SJCRH30 (cell line): ENCODE data around the gene RBM23. TPM values are rescaled to one million over a fixed set of nuclear protein-coding genes. Genes with fewer than 3 reads are reported as not detected.
"Not testable (repeated sequence)": the region's sequence is repeated elsewhere in the genome, so short reads cannot be mapped to it uniquely, and the experiment has no call there.

Experiments used
- DNase-seq, 2 experiments: peaks; one replicate each; pipeline ENCODE4 v3.0.0-alpha.2; 2015 to 2020
- H3K27ac ChIP-seq: fragments of 250-450 bp; sonication (Bioruptor Pico); 2 replicates; pipeline ENCODE4 v1.5.1; 2020; ENCODE audit warnings: mild to moderate bottlenecking, moderate library complexity
- H3K27me3 ChIP-seq: fragments of 250-450 bp; sonication (Bioruptor Pico); 2 replicates; pipeline ENCODE4 v1.5.1; 2020; ENCODE audit warnings: mild to moderate bottlenecking, moderate library complexity
- H3K36me3 ChIP-seq: fragments of 250-450 bp; sonication (Bioruptor Pico); 2 replicates; pipeline ENCODE4 v1.5.1; 2020; ENCODE audit warnings: mild to moderate bottlenecking, moderate library complexity
- H3K4me1 ChIP-seq: fragments of 250-450 bp; sonication (Bioruptor Pico); 2 replicates; pipeline ENCODE4 v1.5.1; 2020; ENCODE audit warnings: mild to moderate bottlenecking, moderate library complexity
- H3K4me3 ChIP-seq: fragments of 250-450 bp; sonication (Bioruptor Pico); 2 replicates; pipeline ENCODE4 v1.5.1; 2020; ENCODE audit warnings: mild to moderate bottlenecking, moderate library complexity
- H3K9me3 ChIP-seq: fragments of 250-450 bp; sonication (Bioruptor Pico); replicated peaks from 2 replicates; pipeline ENCODE4 v1.5.1; 2020; ENCODE audit warnings: mild to moderate bottlenecking, moderate library complexity
- total RNA-seq: library from RNA; depleted of rRNA; stranded (reverse); fragments of >200 nt; shearing (Covaris generic); gene quantifications from 2 replicates; pipeline ENCODE4 v1.2.3, GENCODE V29; 2014

The RBM23 gene
- total RNA-seq, 1 experiment from 2014 or later: 83.8 TPM

DNA sequence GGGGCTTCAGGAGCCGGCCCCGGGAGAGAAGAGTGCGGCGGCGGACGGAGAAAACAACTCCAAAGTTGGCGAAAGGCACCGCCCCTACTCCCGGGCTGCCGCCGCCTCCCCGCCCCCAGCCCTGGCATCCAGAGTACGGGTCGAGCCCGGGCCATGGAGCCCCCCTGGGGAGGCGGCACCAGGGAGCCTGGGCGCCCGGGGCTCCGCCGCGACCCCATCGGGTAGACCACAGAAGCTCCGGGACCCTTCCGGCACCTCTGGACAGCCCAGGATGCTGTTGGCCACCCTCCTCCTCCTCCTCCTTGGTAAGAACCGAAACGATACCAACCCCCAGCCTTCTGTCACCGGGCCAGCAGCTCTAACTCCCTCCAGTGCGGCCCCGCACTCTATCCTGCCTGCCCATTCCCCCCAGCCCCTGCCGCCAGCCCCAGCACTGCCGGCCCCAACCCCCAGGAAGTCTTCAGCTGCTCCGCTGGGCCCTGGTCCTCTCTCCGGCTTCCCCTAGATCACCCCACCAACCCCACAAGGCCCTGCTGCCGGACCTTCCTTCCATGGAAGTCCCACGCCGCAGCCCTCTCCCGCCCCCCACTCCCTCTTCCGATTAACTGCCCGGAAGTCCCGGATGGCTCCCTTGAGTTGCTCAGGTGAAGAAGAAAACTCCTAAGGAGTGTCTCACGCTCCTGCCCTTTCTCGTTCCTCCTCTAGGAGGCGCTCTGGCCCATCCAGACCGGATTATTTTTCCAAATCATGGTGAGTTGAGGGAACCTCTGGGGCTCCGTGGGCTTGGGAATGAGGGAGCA lies 46.7 kb downstream of the RBM23 start:
- Histone ChIP-seq H3K27ac (peak overlapping the region; percentile 3; the same call in 1 of the 2 replicates), H3K36me3 (no peaks in the 10 kb centered on the region), H3K4me3 (peak overlapping the region; percentile 71), H3K27me3 (no peaks in the 10 kb centered on the region), H3K9me3 (no peaks in the 10 kb centered on the region), H3K4me1 (peaks cover 4% of the 10 kb centered on the region; the same call in 1 of the 2 replicates)
- peak; percentile 78 to 94 for DNase-seq

DNA sequence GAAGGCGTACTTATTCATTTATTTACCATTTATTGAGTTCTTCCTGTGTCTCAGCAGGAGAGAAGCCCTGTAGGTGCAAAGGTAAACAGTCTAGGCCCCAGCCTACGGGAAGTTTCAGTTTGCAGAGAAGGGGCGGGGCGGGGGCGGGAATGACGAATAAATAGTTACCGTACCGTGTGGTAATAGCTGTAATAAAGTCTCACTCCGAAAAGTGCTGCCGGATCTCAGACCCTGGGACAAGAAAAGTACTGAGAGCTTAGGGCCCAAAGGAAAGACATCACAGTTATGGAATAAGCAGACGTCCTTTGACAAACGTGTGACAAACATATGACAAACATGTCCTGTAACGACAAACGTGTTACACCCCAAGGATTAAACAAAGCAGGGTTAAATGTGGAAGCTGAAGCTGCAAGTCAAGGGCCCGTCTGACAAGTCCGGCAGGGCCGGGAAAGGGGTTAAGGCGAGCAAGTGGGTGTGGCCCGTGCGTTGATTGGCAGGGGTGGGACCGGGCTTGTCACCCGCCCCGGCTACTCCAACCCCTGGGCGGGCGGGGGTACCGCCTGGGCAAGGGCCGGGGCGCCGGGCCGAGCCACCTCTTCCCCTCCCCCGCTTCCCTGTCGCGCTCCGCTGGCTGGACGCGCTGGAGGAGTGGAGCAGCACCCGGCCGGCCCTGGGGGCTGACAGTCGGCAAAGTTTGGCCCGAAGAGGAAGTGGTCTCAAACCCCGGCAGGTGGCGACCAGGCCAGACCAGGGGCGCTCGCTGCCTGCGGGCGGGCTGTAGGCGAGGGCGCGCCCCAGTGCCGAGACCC lies 47.5 kb downstream of the RBM23 start, which contains the start of gene LRP10:
Gene LRP10, plus strand, starts transcription at position 517 of the 809 bp plus-strand sequence. CDS start 564 bp downstream, outside the sequence.
- no peaks in the 10 kb centered on the region for H3K9me3 ChIP-seq
- peaks cover 4% of the 10 kb centered on the region; the same call in 1 of the 2 replicates for H3K4me1 ChIP-seq
- no peaks in the 10 kb centered on the region for H3K36me3 ChIP-seq
- H3K4me3 ChIP-seq: peak within 1 kb of the TSS; percentile 71
- peak within 1 kb of the TSS; percentile 3; the same call in 1 of the 2 replicates for H3K27ac ChIP-seq
- DNase-seq: peak; percentile 87 to 88
- no peaks in the 10 kb centered on the region for H3K27me3 ChIP-seq

DNA sequence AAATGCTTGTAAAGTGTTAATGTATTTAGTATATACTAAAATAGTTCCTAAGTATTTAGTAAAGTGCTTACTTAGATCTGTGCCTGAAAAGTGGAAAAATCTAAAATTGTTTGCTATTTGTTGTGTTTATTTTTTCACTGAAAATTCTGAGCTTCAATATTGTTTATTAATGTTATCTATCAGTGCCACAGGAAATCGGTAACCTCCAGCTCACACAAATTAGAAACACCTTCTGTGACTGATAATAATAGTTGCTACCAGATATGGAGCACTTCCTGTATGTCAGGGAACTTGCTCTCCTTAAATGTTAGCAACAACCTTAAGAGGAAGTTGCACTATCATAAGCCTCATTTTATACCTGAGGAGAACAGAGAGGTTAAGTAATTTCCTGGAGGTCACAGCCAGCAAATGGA lies 48.1 kb downstream of the RBM23 start:
- Histone ChIP-seq H3K36me3 (no peaks in the 10 kb centered on the region), H3K9me3 (no peaks in the 10 kb centered on the region), H3K27ac (no peak overlapping the region), H3K27me3 (no peaks in the 10 kb centered on the region), H3K4me1 (peaks cover 4% of the 10 kb centered on the region; the same call in 1 of the 2 replicates), H3K4me3 (peak overlapping the region; percentile 71)
- no peak for DNase-seq

DNA sequence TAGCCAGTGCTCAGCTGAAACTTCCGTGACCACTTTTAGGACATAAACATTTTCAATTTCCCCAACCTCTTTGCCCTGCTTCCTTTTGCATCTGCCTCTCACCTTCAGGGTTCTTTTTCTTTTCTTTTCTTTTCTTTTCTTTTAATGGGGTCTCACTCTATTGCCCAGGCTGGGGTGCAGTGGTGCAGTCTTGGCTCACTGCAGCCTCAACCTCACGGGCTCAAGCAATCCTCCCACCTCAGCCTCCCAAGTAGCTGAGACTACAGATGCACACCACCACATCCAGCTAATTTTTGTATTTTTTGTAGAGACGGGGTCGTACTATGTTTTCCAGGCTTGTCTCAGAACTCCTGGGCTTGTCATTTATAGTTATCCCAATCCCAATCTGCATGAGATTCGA lies 52.1 kb downstream of the RBM23 start:
- Histone ChIP-seq H3K9me3 (no peaks in the 10 kb centered on the region), H3K27me3 (no peaks in the 10 kb centered on the region), H3K4me1 (0 out of 2 replicates have a peak, but pooled peaks cover 4% of the 10 kb centered on the region), H3K4me3 (no peak overlapping the region), H3K36me3 (no peaks in the 10 kb centered on the region), H3K27ac (no peak overlapping the region)
- DNase-seq: no peak

DNA sequence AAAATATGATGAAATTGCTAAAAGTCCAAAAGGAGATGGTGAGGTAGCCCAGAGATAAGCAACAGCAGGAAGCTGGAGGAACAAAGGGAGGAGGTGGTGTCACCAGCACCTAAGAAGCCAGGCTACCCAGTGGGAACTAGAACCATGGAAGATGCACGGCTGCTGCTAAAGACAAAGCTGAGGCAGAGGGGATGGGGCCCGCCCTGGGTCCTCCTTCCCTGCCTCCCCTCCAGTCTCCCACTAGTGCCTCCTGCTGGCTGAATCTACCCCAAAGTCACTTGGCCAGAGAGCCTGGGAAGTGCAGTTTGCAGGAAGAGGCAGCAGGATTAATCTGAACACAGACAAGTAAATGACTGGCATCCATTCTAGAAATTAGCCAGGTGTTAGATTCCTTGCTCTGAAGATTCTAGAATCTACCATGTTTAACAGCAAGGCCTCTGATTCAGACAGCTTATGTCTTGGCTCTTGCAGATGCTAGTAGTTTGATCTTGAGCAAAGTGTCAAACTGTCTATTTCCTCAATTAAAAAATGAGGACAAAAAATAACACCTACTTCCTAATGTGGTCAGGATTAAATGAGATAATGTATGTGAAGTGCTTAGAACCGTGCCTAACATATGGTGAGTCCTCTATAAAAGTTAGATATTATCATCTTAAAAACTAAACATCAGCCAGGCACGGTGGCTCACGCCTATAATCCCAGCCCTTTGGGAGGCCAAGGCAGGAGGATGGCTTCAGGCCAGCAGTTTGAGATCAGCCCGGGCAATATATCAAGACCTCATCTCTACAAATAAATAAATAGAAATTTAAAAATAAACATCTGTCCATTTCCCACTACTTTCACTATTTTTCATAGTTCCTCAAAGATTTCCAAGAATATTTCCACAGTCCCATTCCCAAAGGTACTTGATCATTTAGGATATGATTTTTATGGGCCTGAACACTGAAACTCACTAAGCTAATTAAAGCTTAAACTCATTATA lies 53.2 kb downstream of the RBM23 start:
- DNase-seq: peak in 1 of 2 experiments; percentile 30

DNA sequence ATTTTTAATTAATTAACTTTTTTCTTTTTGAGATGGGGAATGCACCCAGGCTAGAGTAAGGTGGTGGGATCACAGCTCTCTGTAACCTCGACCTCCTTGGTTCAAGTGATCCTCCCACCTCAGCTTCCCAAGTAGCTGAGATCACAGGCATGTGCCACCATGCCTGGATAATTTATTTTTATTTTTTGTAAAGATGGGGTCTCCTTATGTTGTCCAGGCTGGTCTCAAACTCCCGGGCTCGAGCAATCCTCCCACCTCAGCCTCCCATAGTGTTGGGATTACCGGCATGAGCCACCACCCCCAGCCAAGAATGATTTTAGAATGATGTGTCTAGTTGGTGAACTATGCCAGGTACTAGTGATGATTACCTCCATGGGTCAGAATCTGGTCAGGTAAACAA lies 54.0 kb downstream of the RBM23 start:
- Histone ChIP-seq H3K9me3 (no peaks in the 10 kb centered on the region; the same call in 1 of the 2 replicates), H3K27ac (no peak overlapping the region), H3K4me3 (no peak overlapping the region), H3K4me1 (no peaks in the 10 kb centered on the region), H3K36me3 (no peaks in the 10 kb centered on the region), H3K27me3 (no peaks in the 10 kb centered on the region)
- DNase-seq: no peak

More for the DNA sequence above, 53.2 kb downstream of the RBM23 start:
- H3K4me3 ChIP-seq: no peak overlapping the region
- H3K27me3 ChIP-seq: no peaks in the 10 kb centered on the region
- H3K27ac ChIP-seq: no peak overlapping the region
- 0 out of 2 replicates have a peak, but pooled peaks cover 2% of the 10 kb centered on the region for H3K4me1 ChIP-seq
- H3K9me3 ChIP-seq: no peaks in the 10 kb centered on the region; the same call in 1 of the 2 replicates
- no peaks in the 10 kb centered on the region for H3K36me3 ChIP-seq

DNA sequence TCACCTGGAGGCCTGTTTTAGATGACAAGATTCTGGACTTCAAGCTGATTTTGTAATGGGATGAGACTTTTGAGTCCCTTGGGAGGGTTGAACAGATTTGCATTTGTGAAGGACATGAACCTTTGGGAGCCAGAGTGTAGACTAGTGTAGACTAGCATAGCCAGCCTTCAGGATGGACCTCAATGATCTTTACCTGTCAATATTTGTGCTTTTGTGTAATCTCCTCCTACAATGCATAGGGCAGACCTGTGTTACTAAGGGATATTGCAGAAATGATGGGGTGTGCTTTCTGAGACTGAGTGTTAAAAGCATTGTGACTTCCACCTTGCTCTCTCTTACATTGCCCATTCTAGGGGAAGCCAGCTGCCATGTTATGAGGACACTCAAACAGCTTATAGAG lies 57.3 kb downstream of the RBM23 start:
- no peaks in the 10 kb centered on the region for H3K27me3 ChIP-seq
- H3K4me1 ChIP-seq: no peaks in the 10 kb centered on the region
- H3K27ac ChIP-seq: no peak overlapping the region
- no peak for DNase-seq
- H3K4me3 ChIP-seq: no peak overlapping the region
- H3K9me3 ChIP-seq: no peaks in the 10 kb centered on the region; the same call in 1 of the 2 replicates
- no peaks in the 10 kb centered on the region for H3K36me3 ChIP-seq

DNA sequence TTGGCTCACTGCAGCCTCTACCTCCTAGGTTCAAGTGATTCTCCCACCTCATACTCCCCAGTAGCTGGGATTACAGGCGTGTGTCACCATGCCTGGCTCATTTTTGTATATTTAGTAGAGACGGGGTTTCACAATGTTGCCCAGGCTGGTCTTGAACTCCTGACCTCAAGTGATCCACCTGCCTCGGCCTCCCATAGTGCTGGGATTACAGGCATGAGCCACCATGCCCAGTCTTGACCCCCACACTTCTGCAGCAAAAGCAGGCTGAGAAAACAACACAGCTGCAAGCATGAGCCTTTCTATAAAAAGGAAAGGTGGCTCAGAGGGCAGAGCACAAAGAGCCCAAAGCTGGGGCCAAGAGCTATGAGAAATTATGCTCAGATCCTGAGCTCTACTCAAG lies 58.6 kb downstream of the RBM23 start:
- not testable (repeated sequence) for H3K27me3 ChIP-seq, H3K36me3 ChIP-seq, H3K4me1 ChIP-seq, H3K4me3 ChIP-seq, H3K9me3 ChIP-seq, DNase-seq, H3K27ac ChIP-seq

DNA sequence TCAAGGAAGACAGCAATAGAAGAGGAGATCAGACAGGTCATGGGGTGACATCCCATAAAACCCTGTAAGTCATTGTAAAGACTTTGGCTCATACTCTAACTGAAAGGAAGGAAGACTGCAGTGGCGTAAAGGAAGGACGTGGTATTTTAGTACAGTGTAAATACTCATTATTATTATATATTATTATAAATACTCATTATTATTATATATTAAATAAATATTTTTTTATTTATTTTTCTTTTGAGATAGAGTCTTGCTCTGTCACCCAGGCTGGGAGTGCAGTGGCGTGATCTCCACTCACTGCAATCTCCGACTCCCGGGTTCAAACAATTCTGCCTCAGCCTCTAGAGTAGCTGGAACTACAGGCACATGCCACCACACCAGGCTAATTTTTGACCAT lies 62.5 kb downstream of the RBM23 start:
- peaks cover 3% of the 10 kb centered on the region; the same call in 1 of the 2 replicates for H3K4me1 ChIP-seq
- H3K27me3 ChIP-seq: no peaks in the 10 kb centered on the region
- no peak for DNase-seq

DNA sequence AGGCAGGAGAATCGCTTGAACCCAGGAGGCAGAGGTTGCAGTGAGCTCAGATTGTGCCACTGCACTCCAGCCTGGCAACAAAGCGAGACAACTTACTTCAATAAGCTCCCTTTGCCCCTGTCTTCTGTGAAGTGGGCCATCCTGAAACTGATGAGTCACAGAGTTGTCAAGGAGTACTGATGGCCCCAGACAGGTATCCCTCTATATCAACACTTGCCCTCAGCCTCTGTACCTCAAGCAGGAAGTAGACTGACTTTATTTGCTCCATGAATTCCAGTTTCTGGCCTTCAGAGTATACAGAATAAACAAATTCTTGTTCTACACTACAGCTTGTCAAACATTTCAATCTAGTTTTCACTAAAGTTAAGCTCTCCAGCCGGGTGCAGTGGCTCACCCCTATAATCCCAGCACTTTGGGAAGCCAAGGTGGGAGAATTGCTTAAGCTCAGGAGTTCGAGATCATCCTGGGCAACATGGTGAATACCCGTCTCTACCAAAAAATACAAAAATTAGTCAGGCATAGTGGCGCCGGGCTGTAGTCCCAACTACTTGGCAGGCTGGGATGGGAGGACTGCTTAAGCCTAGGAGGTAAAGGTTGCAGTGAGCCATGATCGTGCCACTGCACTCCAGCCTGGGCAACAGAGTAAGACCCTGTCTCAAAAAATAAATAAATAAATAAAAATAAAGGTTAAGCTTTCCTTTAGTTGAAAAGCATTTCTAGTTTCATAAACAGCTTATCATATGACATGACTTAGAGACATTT lies 63.8 kb downstream of the RBM23 start:
- H3K9me3 ChIP-seq: no peaks in the 10 kb centered on the region
- H3K4me3 ChIP-seq: no peak overlapping the region
- no peak overlapping the region for H3K27ac ChIP-seq
- no peaks in the 10 kb centered on the region for H3K36me3 ChIP-seq
- H3K4me1 ChIP-seq: peaks cover 8% of the 10 kb centered on the region
- no peaks in the 10 kb centered on the region for H3K27me3 ChIP-seq
- DNase-seq: no peak

More for the DNA sequence above, 62.5 kb downstream of the RBM23 start:
- Histone ChIP-seq H3K9me3 (no peaks in the 10 kb centered on the region; the same call in 1 of the 2 replicates), H3K27ac (no peak overlapping the region), H3K4me3 (no peak overlapping the region), H3K36me3 (no peaks in the 10 kb centered on the region)

DNA sequence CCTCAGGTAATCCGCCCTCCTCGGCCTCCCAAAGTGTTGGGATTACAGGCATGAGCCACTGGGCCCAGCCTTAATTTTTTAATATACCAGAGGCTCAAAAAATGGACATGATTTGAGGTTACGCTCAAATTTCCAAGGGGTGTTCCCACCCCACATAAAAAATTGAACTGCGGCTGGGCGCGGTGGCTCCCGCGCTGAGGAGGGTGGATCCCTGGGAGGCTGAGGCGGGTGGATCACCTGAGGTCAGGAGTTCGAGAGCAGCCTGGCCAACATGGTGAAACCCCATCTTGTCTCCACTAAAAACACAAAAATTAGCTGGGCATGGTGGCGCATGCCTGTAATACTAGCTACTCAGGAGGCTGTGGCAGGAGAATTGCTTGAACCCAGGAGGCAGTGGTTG lies 64.7 kb downstream of the RBM23 start:
- H3K9me3 ChIP-seq, H3K27me3 ChIP-seq, H3K27ac ChIP-seq, H3K36me3 ChIP-seq, H3K4me3 ChIP-seq, DNase-seq: not testable (repeated sequence)
- H3K4me1 ChIP-seq: peaks cover 16% of the 10 kb centered on the region

DNA sequence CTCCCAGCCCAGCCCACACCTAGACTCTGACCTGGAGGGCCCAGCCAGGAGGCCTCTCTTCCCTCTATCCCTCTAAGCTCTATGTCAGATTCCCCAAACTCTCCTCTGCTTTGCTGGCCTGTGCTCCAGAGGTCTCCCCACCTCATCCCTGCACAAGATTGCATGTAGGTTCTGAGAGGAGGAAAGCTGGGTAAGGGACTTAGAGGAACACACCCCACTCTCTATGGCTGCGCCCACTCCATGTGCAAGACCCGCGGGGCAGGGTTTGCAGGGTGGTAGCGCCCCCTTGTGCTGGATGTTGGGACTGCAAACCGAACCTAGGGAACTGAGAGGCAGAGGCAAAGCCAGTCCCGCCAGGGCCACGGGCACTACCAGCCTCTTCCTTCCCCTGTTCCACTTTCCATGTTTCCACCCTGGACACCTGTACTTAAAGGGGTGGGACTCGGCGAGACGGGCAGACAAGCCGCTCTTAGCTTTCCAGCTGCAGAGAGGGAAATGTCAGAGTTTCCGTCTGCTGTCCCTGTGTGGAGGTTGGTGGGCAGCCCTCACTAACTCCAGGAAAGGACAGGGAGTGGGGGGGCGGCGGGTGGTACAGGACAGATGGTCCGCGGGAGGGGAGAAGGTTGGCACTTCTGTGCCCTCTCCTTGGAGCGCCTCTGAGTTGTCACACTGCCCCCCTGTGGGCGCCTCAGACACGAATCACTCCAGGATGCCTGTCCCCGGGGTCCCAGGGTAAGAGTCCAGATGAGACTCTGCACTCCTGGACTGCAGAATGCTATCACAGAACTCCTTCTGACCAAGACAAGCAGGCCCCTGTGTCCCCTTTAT lies 65.8 kb downstream of the RBM23 start:
- no peaks in the 10 kb centered on the region for H3K36me3 ChIP-seq
- no peaks in the 10 kb centered on the region for H3K27me3 ChIP-seq
- H3K4me3 ChIP-seq: peak overlapping the region; percentile 49
- peak; percentile 88 to 93 for DNase-seq
- no peaks in the 10 kb centered on the region for H3K9me3 ChIP-seq
- peak overlapping the region; percentile 36 for H3K27ac ChIP-seq
- H3K4me1 ChIP-seq: peaks cover 18% of the 10 kb centered on the region

DNA sequence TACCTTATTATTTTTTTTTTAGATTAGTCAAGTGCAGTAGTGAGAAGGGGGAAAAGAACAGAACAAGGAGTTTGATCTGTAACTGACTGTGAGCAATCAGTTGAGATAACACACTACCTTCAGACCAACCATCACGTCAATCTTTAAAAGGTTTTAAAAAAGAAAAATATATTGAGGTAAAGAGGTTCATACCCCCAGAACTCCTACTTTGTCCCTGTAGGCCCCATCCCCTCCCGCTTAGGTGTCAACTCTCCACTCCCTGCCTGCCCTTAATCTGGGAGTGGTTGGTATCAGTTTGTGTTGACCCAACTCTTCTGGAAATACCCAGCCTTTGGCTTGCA lies 66.4 kb downstream of the RBM23 start:
- peaks cover 24% of the 10 kb centered on the region for H3K4me1 ChIP-seq
- H3K27ac ChIP-seq: no peak overlapping the region
- H3K9me3 ChIP-seq: no peaks in the 10 kb centered on the region
- H3K27me3 ChIP-seq: no peaks in the 10 kb centered on the region
- DNase-seq: no peak
- H3K36me3 ChIP-seq: no peaks in the 10 kb centered on the region
- H3K4me3 ChIP-seq: no peak overlapping the region
